Measurements from ENCODE around the gene BGN. TPM values are rescaled to one million over a fixed set of nuclear protein-coding genes. Genes with fewer than 3 reads are reported as not detected.

BGN gene
- 115 and 129 TPM in 2 replicates for total RNA-seq (2014; rRNA removed; shearing (Covaris generic))
- polyA plus RNA-seq (2016; fragmentation: Nextera tagmentation; extraction: Ambion mirVana), result 308 and 314 TPM in 2 replicates

- Histone ChIP-seq H2AFZ (peak within 1 kb of the TSS; percentile 54), H3K9me2 (ENCODE audit: insufficient read depth) (no peaks in the 10 kb centered on the region), H3F3A (ENCODE audit: insufficient read depth) (no peaks in the 10 kb centered on the region), H3K9ac (peak within 1 kb of the TSS; percentile 82), H3K36me3 (ENCODE audit: low read depth) (no peaks in the 10 kb centered on the region), H4K20me1 (ENCODE audit: insufficient read depth) (no peaks in the 10 kb centered on the region), H3K4me3 (peak within 1 kb of the TSS; percentile 87), H3K27me3 (replicated peaks; ENCODE audit: insufficient read depth) (no peaks in the 10 kb centered on the region), H3K27ac (peak within 1 kb of the TSS; percentile 53), H3K4me1 (ENCODE audit: insufficient read depth) (0 out of 2 replicates have a peak, but pooled peaks cover 4% of the 10 kb centered on the region), H3K79me2 (ENCODE audit: insufficient read depth) (peaks cover 30% of the 10 kb centered on the region), H3K4me2 (ENCODE audit: unreplicated experiment) (peak within 1 kb of the TSS; percentile 80), H3K9me3 (ENCODE audit: low read depth) (no peaks in the 10 kb centered on the region)
- TF ChIP-seq EZH2 (IDR thresholded peaks at IDR 0.05; ENCODE audit: insufficient read depth, poor library complexity, severe bottlenecking) (no peak), EZH2phosphoT487 (IDR thresholded peaks at IDR 0.05; ENCODE audit: insufficient read depth, low read depth) (no peak)
- 0 to 1% methylated on average over 12 to 32 of the region's 41 CpGs for WGBS, 2 experiments (ENCODE audit: low coverage in 1 of 2, low lambda C conversion rate in 2 of 2, missing lambda C conversion rate in 2 of 2)
- DNase-seq, result peak; percentile 71
- in situ Hi-C loops (cut with MboI), result no loop called here
Measured at GRCh38 chrX:153494541-153495361, at the start of gene BGN. TSS of gene BGN (plus strand) at chrX:153494980. CDS start at chrX:153504632, 9,652 bp downstream.

- no peak overlapping the region for H3K4me3 ChIP-seq
- H3K27me3 ChIP-seq (replicated peaks; ENCODE audit: insufficient read depth), result no peaks in the 10 kb centered on the region
- no peaks in the 10 kb centered on the region for H3K9me2 ChIP-seq (ENCODE audit: insufficient read depth)
- 81 to 83% methylated on average over 16 to 18 of the region's 35 CpGs for WGBS, 2 experiments (ENCODE audit: low coverage in 1 of 2, low lambda C conversion rate in 2 of 2, missing lambda C conversion rate in 2 of 2)
- no peak for DNase-seq
- H3K79me2 ChIP-seq (ENCODE audit: insufficient read depth), result no peaks in the 10 kb centered on the region
- no peak overlapping the region for H3K4me2 ChIP-seq (ENCODE audit: unreplicated experiment)
- TF ChIP-seq EZH2 (IDR thresholded peaks at IDR 0.05; ENCODE audit: insufficient read depth, poor library complexity, severe bottlenecking), result no peak
- no peak for TF ChIP-seq EZH2phosphoT487 (IDR thresholded peaks at IDR 0.05; ENCODE audit: insufficient read depth, low read depth)
- H2AFZ ChIP-seq, result no peak overlapping the region
- H3F3A ChIP-seq (ENCODE audit: insufficient read depth), result no peaks in the 10 kb centered on the region
- no peaks in the 10 kb centered on the region for H3K9me3 ChIP-seq (ENCODE audit: low read depth)
- no peaks in the 10 kb centered on the region for H3K4me1 ChIP-seq (ENCODE audit: insufficient read depth)
- in situ Hi-C loops (cut with MboI), result loop anchor here (25.0 kb wide), 1 partner anchor 408 kb away; no protein-coding TSS in a partner anchor
- H3K36me3 ChIP-seq (ENCODE audit: low read depth), result no peaks in the 10 kb centered on the region
- no peak overlapping the region for H3K27ac ChIP-seq
- H3K9ac ChIP-seq, result no peak overlapping the region
- H4K20me1 ChIP-seq (ENCODE audit: insufficient read depth), result no peaks in the 10 kb centered on the region
Measured at GRCh38 chrX:153445106-153445855, 49.5 kb upstream of the BGN start.

- no peak for DNase-seq
- TF ChIP-seq EZH2phosphoT487 (IDR thresholded peaks at IDR 0.05; ENCODE audit: insufficient read depth, low read depth) (no peak), EZH2 (IDR thresholded peaks at IDR 0.05; ENCODE audit: insufficient read depth, poor library complexity, severe bottlenecking) (no peak)
- 71 to 86% methylated on average over 12 to 25 of the region's 30 CpGs for WGBS, 2 experiments (ENCODE audit: low coverage in 1 of 2, low lambda C conversion rate in 2 of 2, missing lambda C conversion rate in 2 of 2)
Measured at GRCh38 chrX:153445856-153446635, 48.7 kb upstream of the BGN start, which contains the start of gene TREX2. TSS of gene TREX2 (minus strand) at chrX:153446056. CDS start at chrX:153445430, 626 bp downstream.

GRCh38 chrX:153446636-153446936 is 48.2 kb upstream of the BGN start:
- Histone ChIP-seq H3K4me2 (ENCODE audit: unreplicated experiment) (no peak overlapping the region), H3K36me3 (ENCODE audit: low read depth) (no peaks in the 10 kb centered on the region), H3K9me3 (ENCODE audit: low read depth) (no peaks in the 10 kb centered on the region), H3K4me1 (ENCODE audit: insufficient read depth) (no peaks in the 10 kb centered on the region), H3K9me2 (ENCODE audit: insufficient read depth) (no peaks in the 10 kb centered on the region), H3K27me3 (replicated peaks; ENCODE audit: insufficient read depth) (no peaks in the 10 kb centered on the region), H3F3A (ENCODE audit: insufficient read depth) (no peaks in the 10 kb centered on the region), H2AFZ (no peak overlapping the region), H3K4me3 (no peak overlapping the region), H3K27ac (no peak overlapping the region), H3K79me2 (ENCODE audit: insufficient read depth) (no peaks in the 10 kb centered on the region), H3K9ac (no peak overlapping the region), H4K20me1 (ENCODE audit: insufficient read depth) (no peaks in the 10 kb centered on the region)
- 65 to 66% methylated on average over 8 to 10 of the region's 10 CpGs for WGBS, 2 experiments (ENCODE audit: low coverage in 1 of 2, low lambda C conversion rate in 2 of 2, missing lambda C conversion rate in 2 of 2)
- in situ Hi-C loops (cut with MboI), result loop anchor here (25.0 kb wide), 1 partner anchor 409 kb away; no protein-coding TSS in a partner anchor
- TF ChIP-seq EZH2phosphoT487 (IDR thresholded peaks at IDR 0.05; ENCODE audit: insufficient read depth, low read depth) (no peak), EZH2 (IDR thresholded peaks at IDR 0.05; ENCODE audit: insufficient read depth, poor library complexity, severe bottlenecking) (no peak)
- no peak for DNase-seq

More at GRCh38 chrX:153445856-153446635, 48.7 kb upstream of the BGN start, which contains the start of gene TREX2:
- H3K27ac ChIP-seq, result no peak within 1 kb of the TSS
- H3K4me1 ChIP-seq (ENCODE audit: insufficient read depth), result no peaks in the 10 kb centered on the region
- H3K4me3 ChIP-seq, result no peak within 1 kb of the TSS
- H3K36me3 ChIP-seq (ENCODE audit: low read depth), result no peaks in the 10 kb centered on the region
- no peaks in the 10 kb centered on the region for H3K27me3 ChIP-seq (replicated peaks; ENCODE audit: insufficient read depth)
- H3K9ac ChIP-seq, result no peak within 1 kb of the TSS
- no peaks in the 10 kb centered on the region for H3K9me3 ChIP-seq (ENCODE audit: low read depth)
- no peaks in the 10 kb centered on the region for H3F3A ChIP-seq (ENCODE audit: insufficient read depth)
- H4K20me1 ChIP-seq (ENCODE audit: insufficient read depth), result no peaks in the 10 kb centered on the region
- in situ Hi-C loops (cut with MboI), result loop anchor here (25.0 kb wide), 1 partner anchor 409 kb away; no protein-coding TSS in a partner anchor
- no peak within 1 kb of the TSS for H3K4me2 ChIP-seq (ENCODE audit: unreplicated experiment)
- H3K79me2 ChIP-seq (ENCODE audit: insufficient read depth), result no peaks in the 10 kb centered on the region
- no peak within 1 kb of the TSS for H2AFZ ChIP-seq
- H3K9me2 ChIP-seq (ENCODE audit: insufficient read depth), result no peaks in the 10 kb centered on the region

All from GM23248 (cell line).